Stimulated activated CD8-positive, alpha-beta memory T cell treated with anti-CD3 and anti-CD28 coated beads, Interleukin-15, amount 100 ng/mL, for 48 hours (primary cell): Measurements from ENCODE around the gene RPS25.
"Not testable (repeated sequence)": the region's sequence is repeated elsewhere in the genome, so short reads cannot be mapped to it uniquely, and the experiment has no call there.

Experiments
- DNase-seq, 2 donors: peaks; one replicate each; pipeline ENCODE4 v3.0.0-alpha.2; 2020; ENCODE audit warnings: low read depth in 2 of 2

The RPS25 gene

GRCh38 chr11:119018074-119018938 lies at the start of gene RPS25, which contains the start of gene TRAPPC4:
Gene RPS25, minus strand, starts transcription at chr11:119018343. Its CDS starts 59 bp downstream, at chr11:119018284.
Gene TRAPPC4, plus strand, starts transcription at chr11:119018766. Its CDS starts 30 bp downstream, at chr11:119018796.
- peak; percentile 92 for DNase-seq

- peak; percentile 98 to 99 for DNase-seq
Measured at GRCh38 chr11:119067371-119068222, 49.5 kb upstream of the RPS25 start, which contains the start of gene VPS11. Gene VPS11, plus strand, starts transcription at chr11:119067818. Its CDS starts 6 bp downstream, at chr11:119067824.

- DNase-seq: no peak
Measured at GRCh38 chr11:119065369-119065768, 47.2 kb upstream of the RPS25 start.

DNA sequence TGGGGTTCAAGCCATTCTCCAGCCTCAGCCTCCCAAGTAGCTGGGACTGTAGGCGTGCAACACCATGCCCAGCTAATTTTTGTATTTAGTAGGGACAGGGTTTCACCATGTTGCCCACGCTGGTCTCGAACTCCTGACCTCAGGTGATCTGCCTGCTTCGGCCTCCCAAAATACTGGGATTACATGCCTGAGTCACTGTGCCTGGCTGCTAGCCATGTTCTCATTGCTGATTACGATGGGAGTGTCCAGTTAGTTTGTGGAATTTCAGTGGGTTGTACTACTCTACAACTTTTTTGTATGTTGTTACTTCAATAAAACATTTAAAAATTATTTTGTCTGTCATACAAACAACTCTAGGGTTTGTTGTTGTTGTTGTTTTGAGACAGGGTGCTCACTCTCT lies 44.6 kb upstream of the RPS25 start:
- no peak for DNase-seq

DNA sequence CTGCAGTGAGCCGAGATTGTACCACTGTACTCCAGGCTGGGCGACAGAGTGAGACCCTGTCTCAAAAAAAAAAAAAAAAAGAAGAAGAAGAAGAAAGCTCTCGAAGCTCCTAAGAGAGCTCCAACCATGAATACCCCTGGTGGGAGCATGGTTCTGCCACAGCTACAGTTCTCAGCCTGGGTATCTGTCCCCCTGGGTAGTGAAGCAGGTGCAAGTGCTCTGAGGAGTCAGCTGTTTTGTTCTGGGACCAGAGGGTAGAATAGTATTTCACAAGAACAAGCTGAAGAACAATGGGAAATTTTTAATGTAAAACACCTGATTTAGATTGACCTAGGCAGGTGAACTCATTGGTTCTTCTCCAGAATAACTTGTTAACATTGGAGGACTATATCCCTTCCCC lies 43.1 kb upstream of the RPS25 start:
- no peak for DNase-seq

DNA sequence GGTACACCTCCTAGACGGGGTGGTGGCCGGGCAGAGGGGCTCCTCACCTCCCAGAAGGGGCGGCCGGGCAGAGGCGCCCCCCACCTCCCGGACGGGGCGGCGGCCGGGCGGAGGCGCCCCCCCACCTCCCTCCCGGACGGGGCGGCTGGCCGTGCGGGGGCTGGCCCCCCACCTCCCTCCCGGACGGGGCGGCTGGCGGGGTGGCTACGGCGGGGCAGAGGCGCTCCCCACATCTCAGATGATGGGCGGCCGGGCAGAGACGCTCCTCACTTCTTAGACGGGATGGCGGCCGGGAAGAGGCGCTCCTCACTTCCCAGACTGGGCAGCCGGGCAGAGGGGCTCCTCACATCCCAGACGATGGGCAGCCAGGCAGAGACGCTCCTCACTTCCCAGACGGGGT lies 41.0 kb upstream of the RPS25 start:
- not testable (repeated sequence) for DNase-seq

GRCh38 chr11:119057000-119057769 lies 39.0 kb upstream of the RPS25 start, which contains the start of gene HYOU1:
Gene HYOU1, minus strand, starts transcription at chr11:119057205. Its CDS starts 1,045 bp downstream, at chr11:119056160.
- peak; percentile 99 for DNase-seq

- no peak for DNase-seq
Measured at GRCh38 chr11:119056421-119056999, 38.4 kb upstream of the RPS25 start.

GRCh38 chr11:119055901-119056300 lies 37.8 kb upstream of the RPS25 start:
- no peak for DNase-seq

GRCh38 chr11:119054418-119054817 lies 36.3 kb upstream of the RPS25 start:
- no peak for DNase-seq

DNA sequence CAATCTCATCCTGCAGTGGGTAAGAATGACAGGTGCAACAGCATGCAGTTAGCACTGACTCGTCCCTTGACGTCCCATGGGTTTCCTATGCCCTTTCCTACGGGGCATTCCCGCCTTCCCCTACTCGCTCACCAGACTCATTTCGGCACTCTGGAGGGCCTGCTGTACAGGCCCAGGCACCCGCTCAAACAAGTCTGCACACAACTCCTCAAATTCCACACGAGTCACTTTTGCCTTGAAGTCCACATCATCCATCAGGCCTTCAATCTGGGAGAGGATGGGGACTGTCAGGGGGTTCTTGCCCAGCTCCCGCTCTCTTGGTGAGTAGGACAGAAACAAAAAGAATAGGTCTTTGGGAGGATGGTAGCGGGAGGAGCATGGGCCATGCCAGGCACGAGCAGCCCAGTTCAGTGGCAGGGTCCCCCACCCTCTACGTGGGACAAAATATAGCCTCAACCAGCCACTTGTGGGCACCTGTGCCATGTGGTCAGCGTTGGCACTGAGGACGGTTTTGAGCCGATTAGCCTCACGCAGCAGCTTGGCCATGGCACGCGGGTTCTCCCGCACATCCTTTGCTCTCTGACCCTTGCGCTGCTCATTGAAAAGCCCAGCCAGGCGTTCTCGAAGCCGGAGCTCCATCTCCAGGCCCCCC lies 34.1 kb upstream of the RPS25 start:
- no peak for DNase-seq

GRCh38 chr11:119051440-119052162 lies 33.5 kb upstream of the RPS25 start:
- no peak for DNase-seq

DNA sequence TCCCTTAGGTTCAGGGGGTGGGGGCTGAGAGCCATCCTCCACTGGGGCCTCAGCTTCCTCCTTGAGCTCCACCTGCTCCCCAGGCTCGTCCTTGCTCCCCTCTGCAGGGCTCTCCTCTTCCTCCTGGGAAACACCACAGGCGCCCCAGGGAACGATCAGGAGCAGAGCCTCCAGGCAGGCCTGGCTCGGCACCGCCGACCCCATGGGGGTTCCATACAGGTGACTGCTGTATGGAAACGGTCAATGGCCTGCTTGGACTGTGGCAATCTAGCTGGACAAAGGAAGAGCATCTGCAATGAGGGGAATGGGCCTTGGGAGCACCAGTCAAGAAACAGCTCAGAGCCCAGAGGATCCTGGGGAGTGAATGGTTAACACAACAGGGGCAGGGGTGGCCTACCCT lies 30.9 kb upstream of the RPS25 start:
- DNase-seq: no peak

DNA sequence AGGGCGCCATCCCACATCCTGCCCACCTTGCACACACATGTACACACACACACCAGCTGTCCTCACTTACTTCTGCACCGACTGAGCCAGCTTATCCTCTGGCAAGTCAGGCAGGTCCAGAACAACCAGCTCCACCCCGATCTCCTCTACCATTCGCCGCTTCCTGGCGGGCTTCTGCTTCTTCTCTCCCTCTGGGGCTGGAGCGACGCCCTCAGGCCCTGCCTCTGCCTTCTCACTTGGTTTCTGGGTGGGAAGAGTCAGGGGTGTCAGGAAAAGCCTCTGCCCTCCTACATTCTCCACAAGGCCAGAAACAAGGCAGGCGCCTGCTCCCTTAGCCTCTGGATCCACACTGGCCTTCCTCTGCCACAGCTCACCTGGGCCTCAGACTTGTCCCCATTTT lies 30.5 kb upstream of the RPS25 start:
- no peak for DNase-seq

DNA sequence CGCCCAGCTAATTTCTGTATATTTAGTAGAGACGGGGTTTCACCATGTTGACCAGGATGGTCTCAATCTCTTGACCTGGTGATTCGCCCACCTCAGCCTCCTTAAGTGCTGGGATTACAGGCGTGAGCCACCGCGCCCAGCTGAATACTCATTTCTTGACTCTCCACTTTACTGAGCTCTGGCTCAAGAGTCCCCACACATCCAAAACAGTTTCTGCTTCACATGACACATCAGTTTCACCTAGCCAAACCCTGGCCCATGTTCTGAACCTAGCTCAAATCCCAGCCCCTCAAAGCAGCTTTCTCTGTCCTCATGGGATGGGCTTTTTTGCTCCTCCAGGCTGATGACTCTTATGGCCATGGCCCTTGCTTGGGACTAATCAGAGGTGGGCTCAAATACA lies 29.1 kb upstream of the RPS25 start:
- DNase-seq: peak in 1 of 2 donors; percentile 27

DNA sequence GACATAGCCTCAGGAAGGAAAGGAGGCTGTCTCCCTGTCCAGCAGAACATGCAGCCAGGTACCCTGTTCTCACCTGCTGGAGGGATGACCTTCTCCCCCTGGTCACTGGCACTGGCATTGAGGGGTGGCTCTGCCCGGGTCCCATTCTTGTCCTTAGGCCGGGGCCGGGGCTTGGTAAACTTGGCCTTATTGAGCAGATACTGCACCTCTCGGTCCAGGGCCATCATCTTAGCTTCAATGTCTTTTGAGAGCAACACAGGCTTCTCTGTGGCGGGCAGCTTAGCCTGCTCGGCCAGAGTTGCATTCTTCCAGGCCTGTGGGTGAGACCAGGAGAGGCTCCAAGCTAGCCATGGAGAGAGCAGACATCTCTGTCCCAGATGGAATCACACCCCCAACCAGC lies 28.3 kb upstream of the RPS25 start:
- DNase-seq: no peak

DNA sequence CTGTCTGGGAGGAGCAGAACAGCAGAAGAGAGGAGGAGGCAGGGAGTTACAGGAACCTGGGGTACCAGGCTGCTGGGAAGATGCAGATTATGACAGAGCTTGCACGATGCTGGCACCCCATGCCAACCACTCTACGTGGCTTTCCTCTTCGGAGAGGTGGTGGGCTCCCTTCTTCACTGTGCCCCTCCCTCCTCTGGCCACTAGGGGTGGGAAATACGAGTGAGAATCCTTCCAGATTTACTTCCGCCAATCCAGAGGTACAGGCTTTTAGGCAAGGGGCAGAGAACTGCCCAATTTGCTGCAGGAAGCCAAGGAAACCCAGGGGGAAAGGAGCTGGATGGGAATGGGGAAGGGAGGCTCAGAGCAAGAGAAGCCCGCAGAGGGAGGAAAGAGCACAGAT lies 26.6 kb upstream of the RPS25 start:
- no peak for DNase-seq

DNA sequence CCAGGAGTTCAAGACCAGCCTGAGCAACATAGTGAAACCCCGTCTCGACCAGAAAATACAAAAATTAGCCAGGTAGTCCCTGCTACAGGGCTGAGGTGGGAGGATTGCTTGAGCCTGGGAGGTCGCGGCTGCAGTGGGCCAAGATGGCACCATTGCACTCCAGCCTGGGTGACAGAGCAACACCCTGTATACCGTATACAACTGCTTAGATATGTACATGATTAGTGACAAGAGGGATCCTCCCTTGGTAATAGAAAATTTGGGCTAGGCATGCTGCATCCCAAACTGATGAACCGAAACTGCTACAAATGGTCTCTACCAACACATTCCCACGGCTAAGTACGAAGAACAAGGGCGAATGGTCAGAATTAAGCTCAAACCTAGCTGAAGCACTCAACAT lies 24.8 kb upstream of the RPS25 start:
- DNase-seq: no peak

- DNase-seq: no peak
Measured at GRCh38 chr11:119041821-119042514, 23.8 kb upstream of the RPS25 start.
